ENCODE results near the gene COX10.
"Not testable (repeated sequence)": the region's sequence is repeated elsewhere in the genome, so short reads cannot be mapped to it uniquely, and the experiment has no call there.

COX10 gene

DNA sequence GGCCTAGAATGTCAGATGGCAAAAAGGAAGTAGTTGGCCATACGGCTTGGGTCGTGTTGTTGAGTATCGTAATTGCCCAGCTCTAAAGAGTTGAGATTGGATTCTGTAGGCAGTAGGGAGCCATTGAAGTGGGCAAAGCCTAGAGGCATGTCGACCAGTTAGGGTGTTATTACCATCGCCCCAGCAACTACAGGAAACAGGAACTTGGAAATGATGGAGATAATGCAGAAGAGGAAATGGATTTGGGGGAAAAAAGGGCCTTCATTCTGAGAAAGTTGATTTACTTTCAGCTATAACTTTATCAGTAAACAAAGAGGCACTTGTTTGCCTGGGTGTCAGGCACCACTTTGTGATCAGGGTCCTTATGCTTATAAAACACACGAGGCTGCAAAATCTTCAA is 52.6 kb downstream of the COX10 start:
- no peak for DNase-seq

DNA sequence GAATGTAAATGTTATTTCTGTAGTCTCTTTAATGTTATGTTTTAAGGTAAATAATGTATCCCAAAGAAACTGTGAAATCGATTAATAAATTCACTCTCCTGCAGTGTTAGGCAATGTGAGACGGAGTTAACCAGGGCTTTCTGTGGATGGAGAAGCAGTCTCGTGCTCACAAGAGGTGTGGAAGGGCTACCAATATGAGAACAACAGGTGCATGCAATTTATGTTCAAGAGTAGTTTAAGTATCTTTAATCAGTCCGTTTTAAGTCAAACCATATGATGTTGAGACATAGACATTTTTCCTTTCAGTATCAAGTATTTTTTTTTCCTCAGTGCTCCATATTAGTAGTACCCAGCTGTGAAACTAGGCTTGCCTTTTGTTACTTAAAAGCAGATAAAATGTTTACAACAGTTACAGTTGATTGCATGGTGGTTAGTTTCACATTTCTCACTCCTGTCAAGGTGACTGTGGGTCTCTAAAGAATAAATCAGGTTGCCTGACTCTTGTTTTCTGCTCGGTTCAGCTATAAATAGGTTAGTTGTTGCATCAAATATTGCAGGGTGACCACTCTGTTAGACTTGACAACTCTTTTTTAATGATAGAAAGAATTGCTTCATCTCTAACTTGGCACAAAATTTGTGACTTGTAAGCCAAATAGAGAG is 54.4 kb downstream of the COX10 start:
- DNase-seq, result no peak

DNA sequence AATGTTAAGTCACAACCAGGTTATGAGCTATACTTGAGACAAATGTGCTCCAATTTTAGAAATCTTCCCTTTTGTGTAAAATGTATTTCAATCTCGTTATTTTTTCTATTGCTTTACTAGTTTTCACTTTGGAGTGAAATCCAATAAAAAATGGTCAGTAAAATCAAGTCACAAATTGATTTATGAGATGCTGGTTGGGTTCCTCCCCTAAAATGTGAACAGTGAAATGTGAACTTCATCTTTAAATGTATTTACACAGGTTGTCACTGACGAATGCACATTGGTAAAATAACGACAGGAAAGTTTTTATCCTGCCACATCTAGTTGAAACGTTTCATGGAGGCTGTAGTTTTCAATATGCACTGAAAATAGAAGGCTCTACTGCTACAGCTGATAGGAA is 55.5 kb downstream of the COX10 start:
- no peak for DNase-seq

DNA sequence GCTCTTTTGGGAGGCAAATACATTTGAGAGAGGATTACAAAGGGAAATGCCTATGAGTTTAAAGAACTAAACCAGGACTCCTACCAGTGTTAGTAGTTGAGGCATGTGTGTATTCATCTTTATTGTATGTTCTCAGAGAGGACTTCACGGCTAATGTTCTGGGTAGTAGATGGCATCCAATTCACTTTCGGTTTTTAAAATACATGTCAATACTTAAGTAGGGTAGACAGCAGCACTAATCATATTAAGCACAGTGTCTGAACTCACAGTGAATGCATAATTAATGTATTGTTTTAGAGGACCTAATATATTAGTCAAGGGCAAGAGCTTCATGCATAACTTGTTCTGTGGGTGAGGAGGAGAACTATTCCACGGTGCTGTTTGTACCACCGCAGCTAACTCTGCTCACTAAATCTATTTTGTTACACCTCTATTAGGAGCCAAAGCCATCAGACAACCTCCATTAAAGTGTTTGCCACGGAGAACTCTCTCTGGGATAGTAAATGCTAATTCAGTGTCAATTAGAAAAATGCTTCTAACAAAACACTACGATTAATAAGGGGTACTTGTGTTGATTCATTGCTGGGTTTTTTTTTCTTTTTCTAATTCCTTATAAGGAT is 56.3 kb downstream of the COX10 start:
- DNase-seq, result no peak

DNA sequence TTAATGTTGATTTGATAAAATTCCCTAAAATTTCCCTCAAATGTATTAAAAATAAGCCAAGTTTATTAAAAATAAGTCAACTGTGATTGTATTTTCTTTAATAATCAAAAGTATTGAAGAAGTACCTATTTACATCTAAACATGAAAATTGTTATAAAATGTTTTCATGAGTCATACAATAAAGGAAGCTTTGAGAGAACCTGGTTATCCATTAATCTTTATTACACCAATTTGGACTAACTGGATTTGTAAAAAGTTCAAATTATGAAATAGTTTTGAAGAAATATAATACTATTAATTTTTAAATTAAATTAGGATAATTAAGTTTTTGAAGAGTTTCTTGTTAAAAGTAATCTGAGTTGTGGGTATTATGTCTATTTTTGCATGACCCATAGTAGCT is 63.8 kb downstream of the COX10 start:
- DNase-seq, result no peak

DNA sequence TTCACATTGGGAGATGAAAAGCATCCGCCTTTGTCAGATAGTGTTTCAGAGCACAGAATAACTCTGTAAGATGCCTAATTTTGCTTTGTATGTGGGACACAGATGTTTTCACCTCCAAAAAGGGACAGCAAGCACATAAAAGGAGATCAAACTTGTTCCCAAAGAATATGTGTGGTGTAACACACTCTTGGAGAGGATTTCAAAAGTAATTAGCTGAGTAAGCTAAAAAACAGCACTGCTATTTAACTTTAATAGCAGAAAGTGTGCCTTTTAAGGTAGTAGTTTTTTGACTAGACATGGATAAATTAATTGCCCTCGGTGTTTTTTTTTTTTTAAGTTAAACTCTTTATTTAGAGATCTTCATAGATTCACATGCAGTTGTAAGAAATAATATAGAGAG is 65.2 kb downstream of the COX10 start:
- DNase-seq, result no peak

DNA sequence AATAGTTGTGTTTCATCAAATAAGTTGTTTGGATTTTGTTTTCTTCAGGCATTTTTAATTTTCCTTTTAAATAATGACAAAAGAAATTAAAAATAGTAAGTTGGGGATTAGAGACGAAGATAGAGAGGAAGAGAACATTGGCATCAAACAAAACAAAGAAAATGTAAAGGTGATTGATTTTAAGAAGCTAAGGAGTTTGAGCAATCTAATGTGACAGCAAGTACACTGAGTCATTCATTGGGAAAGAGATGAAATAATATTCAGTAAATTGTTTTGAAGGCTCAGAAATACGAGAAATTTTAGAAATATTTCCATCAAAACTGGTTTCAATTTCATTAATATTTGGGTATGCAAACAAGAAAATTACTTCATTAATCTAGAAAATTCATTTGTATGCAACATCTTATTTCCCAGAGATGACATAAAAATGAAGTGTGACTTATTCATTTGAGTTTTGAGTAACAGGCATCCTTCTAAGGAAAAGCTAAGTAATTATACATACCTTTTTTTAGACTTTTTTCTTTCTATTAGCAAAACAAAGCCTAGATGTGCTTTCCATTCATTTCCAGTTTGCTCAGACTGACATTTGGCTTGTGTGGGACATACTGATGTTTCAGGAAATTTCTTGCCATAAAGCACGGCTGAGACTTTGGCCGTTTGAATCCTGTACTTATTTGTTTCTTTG is 66.7 kb downstream of the COX10 start:
- no peak for DNase-seq

DNA sequence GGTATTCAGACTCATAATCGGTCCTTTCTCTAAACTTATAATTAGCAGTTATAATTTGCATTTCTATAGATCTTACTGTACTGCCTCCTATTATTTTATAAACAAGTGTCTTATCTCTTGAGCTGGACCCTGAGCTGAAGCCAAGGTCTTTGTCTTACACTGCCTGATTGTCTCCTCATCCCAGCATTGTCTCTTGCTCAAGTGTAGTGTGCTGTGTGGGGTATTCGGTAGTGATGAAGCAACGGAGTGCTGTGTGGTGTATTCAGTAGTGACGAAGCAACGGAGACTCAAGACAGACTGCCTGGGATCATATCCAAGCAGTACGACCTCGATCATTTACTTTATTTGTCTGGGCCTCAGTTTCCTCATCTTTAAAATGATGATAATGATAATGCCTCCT is 69.3 kb downstream of the COX10 start:
- DNase-seq, result no peak

DNA sequence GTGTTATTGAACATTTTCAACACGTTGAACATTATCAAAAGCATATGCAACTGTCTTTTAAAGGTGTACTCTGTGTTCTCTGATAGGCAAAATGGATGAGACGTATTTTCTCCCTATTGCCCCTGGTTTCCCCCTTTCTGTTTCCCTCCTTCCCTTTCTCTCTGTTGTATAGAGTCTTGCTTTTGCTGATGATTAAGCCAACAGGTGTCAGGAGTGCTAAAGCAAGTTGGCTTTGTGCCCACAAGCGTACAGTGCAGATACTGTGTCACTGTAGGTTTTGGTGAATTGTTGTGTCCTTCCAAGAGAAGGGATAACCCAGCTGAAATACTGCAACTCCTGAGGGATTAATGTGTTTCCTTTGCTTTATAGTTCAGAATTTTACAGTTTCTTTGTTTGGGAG is 74.4 kb downstream of the COX10 start:
- no peak for DNase-seq

DNA sequence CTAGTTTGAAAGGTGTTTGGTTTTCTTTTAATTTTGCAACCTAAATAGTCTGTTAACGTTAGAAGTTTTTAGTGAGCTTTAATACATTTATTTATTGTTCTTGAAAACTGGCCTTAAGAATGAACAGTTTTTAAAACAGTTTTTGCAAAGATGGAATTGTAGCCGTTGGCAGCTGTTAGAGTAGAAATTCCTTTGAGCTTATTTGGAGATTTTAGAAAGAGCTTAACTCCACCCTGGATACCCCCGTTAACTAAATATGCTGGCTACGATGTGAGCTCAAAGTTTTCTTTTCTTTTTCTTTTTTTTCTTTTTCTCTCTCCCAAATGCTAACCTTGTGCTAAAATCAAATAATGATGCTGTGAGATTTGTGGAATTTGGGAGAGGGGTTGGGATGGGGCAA is 75.2 kb downstream of the COX10 start:
- no peak for DNase-seq

DNA sequence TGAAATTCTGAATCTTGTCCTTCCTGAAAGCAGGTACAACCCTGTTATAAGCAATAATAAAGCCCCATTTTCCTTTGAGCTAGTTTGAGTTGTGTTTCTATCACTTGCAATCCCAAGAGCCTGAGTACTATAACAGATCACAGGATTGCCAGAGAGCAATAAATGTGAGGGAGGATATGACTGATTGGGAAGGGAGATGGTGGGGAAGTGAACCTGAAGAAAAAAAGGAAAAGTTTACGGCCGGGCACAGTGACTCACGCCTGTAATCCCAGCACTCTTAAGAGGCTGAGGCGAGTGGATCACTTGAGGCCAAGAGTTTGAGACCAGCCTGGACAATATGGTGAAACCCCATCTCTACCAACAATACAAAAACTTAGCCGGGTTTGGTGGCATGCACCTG is 80.4 kb downstream of the COX10 start:
- DNase-seq, result no peak

DNA sequence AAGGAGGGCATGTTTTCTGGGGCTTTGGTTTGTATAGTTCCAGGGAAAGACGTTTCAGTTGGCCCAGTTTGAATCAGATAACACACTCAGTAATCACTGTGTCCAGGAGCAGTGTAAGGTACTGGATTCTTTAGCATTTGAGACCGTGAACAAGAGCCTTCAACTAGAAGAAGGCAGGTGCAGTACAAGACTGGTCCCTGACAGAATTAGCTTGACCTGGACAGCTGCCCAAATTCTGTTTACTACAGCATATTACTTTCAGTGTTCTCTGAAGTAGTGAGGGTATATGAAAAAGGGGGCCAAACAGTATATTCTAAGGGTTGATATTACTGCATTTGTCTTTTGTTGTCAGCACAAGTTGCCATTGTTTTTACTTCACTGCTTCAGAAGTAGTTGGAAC is 81.3 kb downstream of the COX10 start:
- no peak for DNase-seq

DNA sequence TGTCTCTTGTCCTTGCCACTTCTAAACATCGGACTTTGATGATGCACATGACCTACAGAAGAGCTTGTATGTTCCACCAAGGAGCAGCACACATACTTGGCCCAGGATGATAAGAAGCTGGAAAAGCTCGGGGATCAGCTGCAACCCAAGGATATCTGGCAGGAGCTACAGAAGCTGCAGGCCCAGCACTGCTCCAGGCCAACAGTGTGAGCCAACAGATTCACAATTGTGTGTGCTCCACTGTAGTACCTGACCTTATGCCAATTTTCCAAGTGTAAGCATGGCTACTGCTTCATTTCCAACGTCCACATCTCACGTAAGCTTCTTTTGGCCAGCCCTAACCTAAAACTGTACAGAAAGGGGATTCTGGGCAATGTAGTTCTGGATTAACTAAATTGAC is 83.4 kb downstream of the COX10 start:
- no peak for DNase-seq

DNA sequence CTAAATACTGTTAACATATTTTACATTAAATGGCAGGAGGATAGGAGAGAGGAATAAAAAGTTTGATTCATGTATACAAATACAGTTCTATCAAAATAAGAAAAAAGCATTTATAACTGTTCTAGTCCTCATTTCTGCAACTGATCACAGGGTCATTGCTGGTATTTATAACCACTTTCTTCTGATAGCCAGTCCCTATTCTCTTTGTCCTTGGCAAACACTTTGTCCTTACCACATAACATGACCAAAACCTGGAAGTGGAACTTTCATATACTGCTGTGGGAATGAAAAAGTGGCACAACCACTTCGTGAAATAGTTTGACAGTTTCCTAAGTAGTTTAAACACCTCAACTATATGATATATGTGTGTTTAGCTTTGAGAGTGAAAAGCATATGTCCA is 84.1 kb downstream of the COX10 start:
- no peak for DNase-seq

DNA sequence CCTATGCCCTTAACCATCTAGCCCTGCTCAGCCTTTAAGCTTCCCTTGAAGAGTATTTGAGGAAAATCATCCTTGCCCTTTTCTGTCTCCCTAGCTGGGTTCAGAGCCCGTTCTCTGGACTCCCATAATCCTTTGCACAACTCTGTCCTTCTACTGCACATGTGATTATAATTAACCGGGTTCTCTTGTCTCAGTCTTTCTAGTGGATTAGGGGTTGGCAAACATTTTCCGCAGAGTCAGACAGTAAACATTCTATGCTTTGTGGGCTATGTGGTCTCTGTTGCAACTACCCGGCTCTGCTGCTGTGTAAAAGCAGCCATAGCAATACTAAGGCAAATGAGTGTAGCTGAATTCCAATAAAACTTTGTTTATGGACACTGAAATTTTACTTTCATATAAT is 87.4 kb downstream of the COX10 start:
- no peak for DNase-seq

DNA sequence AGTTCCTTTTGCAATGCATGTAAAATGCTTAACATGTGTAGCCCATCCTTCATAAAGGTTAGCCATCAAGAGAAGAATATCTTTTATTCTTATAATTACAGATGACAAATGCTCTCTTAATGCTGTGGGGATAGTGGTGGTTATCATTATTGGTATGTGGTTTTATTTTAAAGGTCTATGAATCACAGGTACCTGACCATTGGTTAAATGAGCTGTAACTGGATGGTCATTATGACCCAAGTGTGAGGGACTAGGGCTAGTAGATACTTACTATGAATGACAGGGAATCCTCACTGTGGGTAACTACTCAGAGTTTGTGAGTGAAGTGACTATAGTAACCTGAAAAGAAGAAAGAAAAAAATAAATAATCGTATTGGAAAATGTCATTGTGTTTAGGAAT is 88.5 kb downstream of the COX10 start:
- no peak for DNase-seq

DNA sequence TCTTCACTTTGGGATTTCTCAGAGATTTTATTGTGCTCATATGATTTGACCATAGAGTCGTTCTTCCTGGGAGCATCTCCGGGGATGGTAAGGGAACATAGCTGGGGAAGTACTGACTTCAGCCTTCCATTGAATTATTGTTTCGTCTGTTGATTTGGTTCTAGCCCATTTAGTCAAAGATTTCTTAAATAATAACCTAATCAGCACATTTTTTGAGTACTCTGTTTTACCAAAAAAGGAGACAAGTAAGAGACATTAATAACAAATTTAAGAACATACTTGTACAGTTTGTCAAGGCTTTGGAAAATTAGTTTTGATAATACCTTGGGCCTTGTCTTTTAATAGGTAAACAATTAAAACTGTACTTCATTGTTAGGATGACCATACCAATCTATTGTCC is 89.4 kb downstream of the COX10 start:
- DNase-seq, result no peak

DNA sequence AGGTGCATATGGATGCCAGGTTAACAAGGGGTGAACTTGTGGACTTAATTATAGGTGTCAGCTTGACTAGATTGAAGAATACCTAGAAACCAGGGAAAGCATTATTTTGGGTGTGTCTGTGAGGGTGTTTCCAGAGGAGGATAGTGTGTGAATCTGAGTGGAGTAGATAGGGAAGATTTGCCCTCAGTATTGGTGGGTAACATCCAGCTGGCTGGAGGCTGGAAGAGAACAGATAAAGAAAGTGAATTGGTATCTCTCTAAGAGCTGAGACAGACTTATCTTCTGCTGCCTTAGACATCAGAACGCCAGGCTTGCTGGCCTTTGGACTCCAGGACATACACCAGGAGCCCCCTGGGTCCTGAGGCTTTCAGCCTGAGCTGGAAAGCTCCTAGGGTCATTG is 92.1 kb downstream of the COX10 start:
- no peak for DNase-seq

DNA sequence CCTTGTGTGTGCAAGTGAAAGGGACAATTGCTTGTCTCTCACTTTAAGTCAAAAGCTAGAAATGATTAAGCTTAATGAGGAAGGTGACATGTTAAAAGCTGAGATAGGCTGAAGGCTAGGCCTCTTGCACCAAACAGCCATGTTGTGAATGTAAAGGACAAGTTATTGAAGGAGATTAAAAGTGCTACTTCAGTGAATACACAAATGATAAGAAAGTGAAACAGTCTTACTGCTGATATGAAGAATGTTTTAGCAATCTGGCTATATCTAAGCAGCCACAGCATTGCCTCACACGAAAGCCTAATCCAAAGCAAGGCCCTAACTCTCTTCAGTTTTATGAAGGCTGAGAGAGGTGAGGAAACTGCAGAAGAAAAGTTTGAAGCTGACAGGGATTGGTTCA is 96.3 kb downstream of the COX10 start:
- DNase-seq, result no peak

DNA sequence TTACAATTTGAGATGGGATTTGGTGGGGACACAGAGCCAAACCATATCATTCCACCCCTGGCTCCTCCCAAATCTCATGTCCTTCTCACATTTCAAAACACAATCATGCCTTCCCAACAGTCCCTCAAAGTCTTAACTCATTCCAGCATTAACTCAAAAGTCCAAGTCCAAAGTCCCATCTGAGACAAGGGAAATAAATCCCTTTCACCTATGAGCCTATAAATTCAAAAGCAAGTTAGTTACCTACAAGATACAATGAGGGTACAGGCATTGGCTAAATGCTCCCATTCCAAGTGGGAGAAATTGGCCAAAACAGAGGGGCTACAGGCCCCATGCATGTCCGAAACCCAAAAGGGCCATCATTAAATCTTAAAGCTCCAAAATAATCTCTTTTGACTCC is 98.5 kb downstream of the COX10 start:
- DNase-seq, result not testable (repeated sequence)

DNA sequence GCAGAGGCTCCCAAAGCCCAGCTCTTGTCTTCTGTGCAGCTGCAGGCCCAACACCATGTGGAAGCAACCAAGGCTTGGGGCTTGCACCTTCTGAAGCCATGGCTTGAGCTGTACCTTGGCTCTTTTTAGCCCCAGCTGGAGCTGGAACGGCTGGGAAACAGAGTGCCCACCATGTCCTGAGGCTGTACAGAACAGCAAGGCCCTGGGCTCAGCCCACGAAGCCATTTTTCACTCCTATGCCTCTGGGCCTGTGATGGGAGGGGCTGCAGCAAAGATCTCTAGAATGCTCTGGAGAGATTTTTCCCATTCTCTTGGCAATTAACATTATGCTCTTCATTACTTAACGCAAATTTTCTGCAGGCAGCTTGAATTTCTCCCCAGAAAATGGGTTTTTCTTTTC is 99.3 kb downstream of the COX10 start:
- DNase-seq, result no peak

DNA sequence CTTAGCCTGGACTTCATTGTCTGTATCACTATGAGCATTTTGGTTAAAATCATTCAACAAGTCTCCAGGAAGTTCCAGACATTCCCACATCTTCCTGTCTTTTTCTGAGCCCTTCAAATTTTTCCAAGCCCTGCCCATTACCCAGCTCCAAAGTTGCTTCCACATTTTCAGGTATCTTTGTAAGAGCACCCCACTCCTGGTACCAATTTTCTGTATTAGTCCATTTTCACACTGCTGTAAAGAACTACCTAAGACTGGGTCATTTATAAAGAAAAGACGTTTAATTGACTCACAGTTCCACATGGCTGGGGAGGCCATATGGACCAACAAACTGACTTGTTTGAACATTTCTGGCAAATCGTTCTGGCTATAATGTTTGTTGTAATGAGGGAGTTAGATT is 100.0 kb downstream of the COX10 start:
- no peak for DNase-seq

DNA sequence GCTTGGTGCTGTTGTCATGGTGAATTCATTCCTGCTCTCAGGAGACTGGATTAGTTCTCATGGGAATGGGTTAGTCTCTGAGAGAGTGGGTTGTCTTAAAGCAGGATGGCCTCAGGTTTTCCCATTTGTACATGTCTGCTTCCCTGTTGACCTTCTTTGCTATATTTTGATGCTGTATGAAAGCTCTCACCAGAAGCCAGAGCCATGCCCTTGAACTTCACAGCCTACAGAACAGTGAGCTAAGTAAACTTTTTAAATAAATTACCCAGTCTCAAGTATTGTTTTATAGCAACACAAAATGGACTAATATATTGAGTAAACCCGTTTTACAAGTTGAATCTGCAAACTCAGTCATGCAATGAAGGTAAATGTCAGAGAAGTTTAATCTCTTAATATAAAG is 100.6 kb downstream of the COX10 start:
- no peak for DNase-seq
